Fibroblast of pulmonary artery (primary cell): Measurements from ENCODE around the gene AUTS2.

ENCODE experiments used
- DNase-seq: peaks from one replicate; pipeline ENCODE4 v3.0.0-alpha.2; 2010; ENCODE audit warnings: low read depth
- H3K4me3 ChIP-seq: replicated peaks from 2 replicates; pipeline ENCODE4 v1.5.1; 2011; ENCODE audit warnings: low read depth, mild to moderate bottlenecking, control low read depth, low read length, moderate library complexity
- TF ChIP-seq, protein P1 (sequence below): IDR thresholded peaks from 2 replicates; pipeline ENCODE4 v1.5.1; 2011; ENCODE audit warnings: mild to moderate bottlenecking, control low read depth, low read length, inconsistent platforms; ENCODE audit errors: missing control alignments

Gene AUTS2

DNA sequence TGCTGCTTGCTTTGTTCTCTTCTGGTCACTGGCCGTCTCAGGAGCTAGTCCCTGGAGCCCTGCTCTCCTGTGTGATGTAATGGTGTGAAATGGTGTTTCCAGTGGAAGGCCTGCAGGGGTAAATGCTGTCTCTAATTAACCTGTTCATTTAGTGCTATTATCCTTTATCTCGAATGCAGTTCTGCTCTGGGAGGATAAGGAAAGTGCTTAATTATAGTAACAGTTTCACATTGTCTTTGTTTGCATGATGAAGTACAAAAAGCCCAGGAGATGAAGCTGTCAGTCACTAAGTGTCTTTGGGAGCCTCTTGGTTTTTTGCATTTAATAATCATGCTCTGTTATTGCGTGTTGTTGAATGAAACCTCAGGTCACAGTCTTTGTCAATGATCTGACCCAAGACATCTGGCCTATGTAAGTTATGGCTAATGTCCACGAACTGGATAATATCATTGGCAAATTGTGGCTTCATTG, 778.3 kb downstream of the AUTS2 start:
- no peak for DNase-seq
- TF ChIP-seq, protein P1, sequence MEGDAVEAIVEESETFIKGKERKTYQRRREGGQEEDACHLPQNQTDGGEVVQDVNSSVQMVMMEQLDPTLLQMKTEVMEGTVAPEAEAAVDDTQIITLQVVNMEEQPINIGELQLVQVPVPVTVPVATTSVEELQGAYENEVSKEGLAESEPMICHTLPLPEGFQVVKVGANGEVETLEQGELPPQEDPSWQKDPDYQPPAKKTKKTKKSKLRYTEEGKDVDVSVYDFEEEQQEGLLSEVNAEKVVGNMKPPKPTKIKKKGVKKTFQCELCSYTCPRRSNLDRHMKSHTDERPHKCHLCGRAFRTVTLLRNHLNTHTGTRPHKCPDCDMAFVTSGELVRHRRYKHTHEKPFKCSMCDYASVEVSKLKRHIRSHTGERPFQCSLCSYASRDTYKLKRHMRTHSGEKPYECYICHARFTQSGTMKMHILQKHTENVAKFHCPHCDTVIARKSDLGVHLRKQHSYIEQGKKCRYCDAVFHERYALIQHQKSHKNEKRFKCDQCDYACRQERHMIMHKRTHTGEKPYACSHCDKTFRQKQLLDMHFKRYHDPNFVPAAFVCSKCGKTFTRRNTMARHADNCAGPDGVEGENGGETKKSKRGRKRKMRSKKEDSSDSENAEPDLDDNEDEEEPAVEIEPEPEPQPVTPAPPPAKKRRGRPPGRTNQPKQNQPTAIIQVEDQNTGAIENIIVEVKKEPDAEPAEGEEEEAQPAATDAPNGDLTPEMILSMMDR: no peak

DNA sequence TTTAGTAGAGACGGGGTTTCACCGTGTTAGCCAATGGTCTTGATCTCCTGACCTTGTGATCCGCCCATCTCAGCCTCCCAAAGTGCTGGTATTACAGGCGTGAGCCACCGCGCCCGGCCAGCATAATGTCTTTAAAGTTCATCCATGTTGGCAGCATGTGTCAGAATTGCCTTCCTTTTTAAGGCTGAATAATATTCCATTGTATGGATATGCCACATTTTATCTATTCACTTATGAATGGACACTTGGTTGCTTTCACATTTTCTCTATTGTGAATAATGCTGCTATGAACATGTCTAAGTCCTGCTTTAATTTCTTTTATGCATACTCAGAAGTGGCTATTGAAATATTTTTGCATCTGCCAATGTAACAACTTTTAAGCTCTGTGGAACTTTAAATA, 779.7 kb downstream of the AUTS2 start:
- DNase-seq: no peak
- no peak overlapping the region for H3K4me3 ChIP-seq
- TF ChIP-seq, protein P1: no peak

More for the DNA sequence above, 778.3 kb downstream of the AUTS2 start:
- no peak overlapping the region for H3K4me3 ChIP-seq

DNA sequence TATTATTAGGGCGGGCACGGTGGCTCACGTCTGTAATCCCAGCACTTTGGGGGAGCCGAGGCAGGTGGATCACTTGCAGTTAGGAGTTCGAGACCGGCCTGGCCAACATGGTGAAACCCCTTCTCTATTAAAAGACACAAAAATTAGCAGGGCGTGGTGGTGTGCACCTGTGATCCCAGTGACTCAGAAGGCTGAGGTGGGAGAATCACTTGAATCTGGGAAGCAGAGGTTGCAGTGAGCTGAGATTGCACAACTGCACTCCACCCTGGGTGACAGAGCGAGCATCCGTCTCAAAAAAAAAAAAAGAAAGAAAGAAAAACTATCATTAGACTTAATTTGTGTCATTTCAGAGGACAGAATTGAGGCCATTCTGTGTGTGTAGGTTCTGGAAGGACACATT, 780.9 kb downstream of the AUTS2 start:
- no peak for DNase-seq
- TF ChIP-seq, protein P1: no peak
- H3K4me3 ChIP-seq: no peak overlapping the region

- TF ChIP-seq, protein P1: no peak
- H3K4me3 ChIP-seq: no peak overlapping the region
- DNase-seq: no peak
Measured at GRCh38 chr7:70380421-70381015, 782.2 kb downstream of the AUTS2 start.

DNA sequence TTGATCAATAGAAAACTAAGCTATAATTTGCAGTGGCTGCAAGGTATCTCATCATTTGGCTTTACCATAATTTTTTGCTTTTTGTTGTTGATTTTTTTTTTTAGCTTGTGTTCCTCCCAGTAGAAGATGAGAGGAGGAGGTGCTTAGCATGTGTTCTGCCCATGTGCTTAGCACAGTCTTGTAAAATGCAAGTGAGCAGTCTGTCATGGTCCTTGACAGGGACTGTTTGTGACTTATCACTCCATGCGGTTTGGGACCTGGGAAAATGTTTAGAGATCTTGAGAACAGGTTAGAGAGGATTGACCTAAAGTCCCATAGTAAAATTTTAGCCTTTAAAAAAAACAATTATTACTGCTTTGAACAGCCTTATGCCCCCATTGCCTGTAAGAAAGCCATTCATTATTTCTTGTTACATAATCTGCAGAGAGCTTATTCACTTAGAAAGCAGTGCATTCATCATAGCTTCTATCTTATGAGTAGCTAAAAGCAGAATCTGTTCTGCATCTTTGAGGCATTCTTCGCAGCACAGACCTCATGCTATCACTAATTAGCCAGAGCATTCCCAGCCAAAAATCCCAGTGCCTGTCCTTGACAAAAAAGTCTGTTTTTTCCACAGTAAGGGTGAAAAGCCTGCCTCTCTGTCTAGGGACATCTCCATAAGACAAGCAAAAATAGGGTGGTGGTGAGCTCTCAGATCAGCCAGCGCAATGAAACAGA, 784.9 kb downstream of the AUTS2 start:
- no peak for DNase-seq
- H3K4me3 ChIP-seq: no peak overlapping the region
- TF ChIP-seq, protein P1: no peak

GRCh38 chr7:70384024-70384423, 785.7 kb downstream of the AUTS2 start:
- DNase-seq: no peak
- TF ChIP-seq, protein P1: no peak
- H3K4me3 ChIP-seq: no peak overlapping the region

- peak; percentile 9 for DNase-seq
- H3K4me3 ChIP-seq: no peak overlapping the region
- TF ChIP-seq, protein P1: no peak
Measured at GRCh38 chr7:70384891-70385290, 786.6 kb downstream of the AUTS2 start.
